ENCODE data around the gene LILRB5.

- TF ChIP-seq POLR2A (IDR thresholded peaks at IDR 0.05; ENCODE audit: borderline replicate concordance, extremely low read depth, insufficient read depth, insufficient read length) (no peak), CTCF (IDR thresholded peaks at IDR 0.05 in 2 of 3, conservative IDR thresholded peaks at IDR 0.05 in 1 of 3; ENCODE audit: borderline replicate concordance in 1 of 3, insufficient read depth in 1 of 3, low read depth in 2 of 3, low read length in 2 of 3) (no peak), REST (IDR thresholded peaks at IDR 0.05; ENCODE audit: low read depth) (no peak), YY1 (IDR thresholded peaks at IDR 0.05; ENCODE audit: extremely low read depth, insufficient replicate concordance, low read depth, low read length) (no peak), POLR2AphosphoS5 (IDR thresholded peaks at IDR 0.05; ENCODE audit: low read depth, low read length) (no peak), EZH2 (IDR thresholded peaks at IDR 0.05) (no peak), MAX (IDR thresholded peaks at IDR 0.05) (no peak), ZFX (IDR thresholded peaks at IDR 0.05) (no peak), JUND (IDR thresholded peaks at IDR 0.05) (no peak), CEBPB (IDR thresholded peaks at IDR 0.05; ENCODE audit: low read depth) (no peak), ATF3 (IDR thresholded peaks at IDR 0.05) (no peak)
Measured at GRCh38 chr19:54218960-54219661, 38.0 kb downstream of the LILRB5 start.

Data from HCT116 (cell line).